Measurements from ENCODE around the gene SDHA.
A peak's percentile ranks its signal among the peaks of the same experiment; 100 is the strongest.

The SDHA gene

DNA sequence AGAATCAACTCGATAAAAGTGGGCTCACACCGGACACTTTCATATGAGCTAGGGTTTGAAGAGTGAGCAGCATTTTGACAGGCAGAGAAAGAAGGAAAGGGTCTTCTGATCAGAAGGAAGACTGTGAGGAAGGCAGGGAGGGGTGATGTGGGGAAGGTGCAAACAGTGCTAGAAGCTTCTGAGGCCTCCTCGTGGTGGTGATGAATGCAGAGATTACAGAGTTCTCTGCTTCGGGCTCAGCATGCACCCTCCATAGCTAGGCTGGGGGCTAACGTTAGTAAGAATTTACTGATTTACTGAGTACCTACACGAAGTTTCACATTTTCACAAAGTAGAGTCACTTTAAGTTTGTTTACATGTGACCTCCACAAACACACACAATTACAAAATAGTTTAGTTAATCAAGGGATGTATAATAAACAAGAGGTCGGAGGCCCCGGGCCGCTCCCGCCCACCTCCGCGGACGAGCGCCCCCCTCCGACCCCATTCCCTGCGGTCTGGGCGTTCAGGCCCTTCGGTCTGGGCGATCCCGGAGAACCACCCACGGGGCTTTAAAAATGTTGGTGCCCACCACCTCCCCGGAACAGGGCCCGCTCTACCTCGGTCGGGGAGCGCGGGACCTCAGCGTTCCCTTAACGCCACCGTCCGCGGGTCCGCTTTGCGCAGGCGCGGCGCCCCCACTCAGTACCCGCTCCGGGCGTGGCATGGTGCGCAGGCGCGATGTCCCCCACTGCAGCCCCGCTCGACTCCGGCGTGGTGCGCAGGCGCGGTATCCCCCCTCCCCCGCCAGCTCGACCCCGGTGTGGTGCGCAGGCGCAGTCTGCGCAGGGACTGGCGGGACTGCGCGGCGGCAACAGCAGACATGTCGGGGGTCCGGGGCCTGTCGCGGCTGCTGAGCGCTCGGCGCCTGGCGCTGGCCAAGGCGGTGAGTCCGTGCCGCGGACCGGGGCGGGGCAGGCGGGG lies at the start of gene SDHA, which contains the start of gene CCDC127:
SDHA (plus strand) TSS at position 827 of the 963 bp plus-strand sequence; CDS start at position 863, 36 bp downstream.
CCDC127 (minus strand) TSS at position 660 of the 963 bp plus-strand sequence. CDS start 1,304 bp downstream, outside the sequence.
- DNase-seq: peak; percentile 97

DNA sequence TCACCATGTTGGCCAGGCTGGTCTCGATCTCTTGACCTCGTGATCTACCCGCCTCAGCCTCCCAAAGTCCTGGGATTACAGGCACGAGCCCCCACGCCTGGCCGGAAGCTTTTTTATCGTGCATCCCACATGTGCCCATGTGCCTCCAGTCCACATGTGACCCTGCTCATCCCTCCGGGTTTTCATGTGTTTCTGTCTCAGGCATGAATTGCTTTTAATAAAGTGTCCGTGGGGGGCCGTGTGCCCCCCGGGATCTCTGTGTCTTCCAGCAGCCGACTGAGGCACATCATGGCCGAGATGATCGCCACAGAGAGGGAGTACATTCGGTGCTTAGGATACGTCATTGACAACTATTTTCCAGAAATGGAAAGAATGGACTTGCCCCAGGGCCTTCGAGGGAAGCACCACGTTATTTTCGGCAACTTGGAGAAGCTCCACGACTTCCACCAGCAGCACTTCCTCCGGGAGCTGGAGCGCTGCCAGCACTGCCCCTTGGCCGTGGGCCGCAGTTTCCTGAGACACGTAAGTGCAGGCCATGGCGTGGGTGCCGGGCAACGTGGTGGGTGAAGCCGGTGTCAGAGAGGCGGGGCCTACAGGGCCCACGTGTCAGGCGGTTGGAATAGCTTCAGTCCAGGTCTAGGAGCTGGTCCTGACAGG lies 48.9 kb upstream of the SDHA start:
- DNase-seq: no peak

DNA sequence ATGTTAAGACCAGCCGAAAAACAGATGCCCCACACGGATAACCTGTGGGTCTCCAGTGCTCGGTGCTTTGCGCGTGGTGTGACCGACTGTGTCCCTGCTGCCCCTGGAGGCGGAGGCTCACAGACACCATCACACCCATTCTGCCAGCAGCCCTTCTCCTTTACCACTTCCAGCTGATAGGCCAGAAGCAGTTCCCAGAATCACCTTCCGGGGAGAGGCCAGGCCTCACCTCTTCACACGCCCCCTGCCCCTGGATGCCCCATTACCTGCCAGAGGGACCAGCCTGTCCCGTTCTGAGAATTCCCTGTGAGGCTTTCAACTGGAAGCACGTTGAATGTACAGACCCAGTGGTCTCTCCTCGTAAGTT lies 48.4 kb upstream of the SDHA start:
- no peak for DNase-seq

DNA sequence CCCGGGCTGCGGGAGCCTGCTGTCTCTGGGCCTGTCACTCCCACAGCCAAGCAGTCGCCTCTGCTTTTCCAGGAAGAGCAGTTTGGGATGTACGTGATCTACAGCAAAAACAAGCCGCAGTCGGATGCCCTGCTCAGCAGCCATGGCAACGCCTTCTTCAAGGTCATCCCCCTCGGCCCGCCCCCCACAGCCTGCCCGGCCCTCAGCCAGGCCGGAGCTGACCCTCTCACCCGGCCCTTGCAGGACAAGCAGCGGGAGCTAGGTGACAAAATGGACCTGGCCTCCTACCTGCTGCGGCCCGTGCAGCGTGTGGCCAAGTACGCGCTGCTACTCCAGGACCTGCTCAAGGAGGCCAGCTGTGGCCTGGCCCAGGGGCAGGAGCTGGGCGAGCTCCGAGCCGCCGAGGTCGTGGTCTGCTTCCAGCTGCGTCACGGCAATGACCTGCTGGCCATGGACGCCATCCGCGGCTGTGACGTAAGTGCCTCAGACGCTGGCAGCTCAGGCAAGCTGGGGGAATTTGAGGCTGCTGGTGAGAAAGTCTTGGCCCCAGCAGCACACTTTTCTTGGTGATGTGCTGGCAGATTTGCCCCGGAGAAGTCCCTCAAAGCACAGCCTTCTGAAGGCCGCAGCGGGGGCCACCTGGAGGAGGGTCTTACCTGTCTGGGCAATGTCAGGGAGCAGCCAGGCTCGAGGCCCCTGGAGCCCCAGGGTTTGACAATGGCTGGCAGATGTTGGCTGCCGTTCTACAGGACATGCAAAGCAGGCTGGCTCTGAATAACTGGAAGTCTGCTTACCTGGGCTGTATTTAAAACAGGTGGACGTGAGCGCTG lies 46.9 kb upstream of the SDHA start:
- DNase-seq: no peak

DNA sequence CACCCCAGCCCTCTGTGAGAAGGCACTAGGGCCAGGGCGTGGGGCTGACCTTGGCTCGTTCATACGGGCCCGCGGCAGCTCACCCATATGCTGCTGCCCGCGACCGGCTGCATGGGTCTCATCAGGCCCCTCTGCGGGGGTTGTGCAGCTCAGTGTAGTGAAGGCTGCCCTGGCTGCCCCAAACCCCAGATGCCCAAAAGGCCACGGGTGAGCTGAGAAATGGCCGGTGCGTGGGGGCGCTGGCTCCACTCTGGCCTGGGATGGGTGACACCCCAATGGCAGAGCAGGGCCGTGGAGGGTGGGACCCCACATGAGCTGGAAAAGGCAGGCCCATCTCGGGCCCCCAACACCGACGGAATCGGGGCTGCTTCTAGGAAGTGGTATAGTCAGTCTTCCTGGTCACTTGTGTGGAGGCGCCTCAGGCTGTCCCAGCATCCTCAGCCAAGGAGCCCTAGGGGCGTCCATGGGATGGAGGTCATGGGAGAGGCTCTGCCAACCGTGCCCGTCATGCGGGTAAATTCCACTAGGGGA lies 46.3 kb upstream of the SDHA start:
- DNase-seq: no peak

DNA sequence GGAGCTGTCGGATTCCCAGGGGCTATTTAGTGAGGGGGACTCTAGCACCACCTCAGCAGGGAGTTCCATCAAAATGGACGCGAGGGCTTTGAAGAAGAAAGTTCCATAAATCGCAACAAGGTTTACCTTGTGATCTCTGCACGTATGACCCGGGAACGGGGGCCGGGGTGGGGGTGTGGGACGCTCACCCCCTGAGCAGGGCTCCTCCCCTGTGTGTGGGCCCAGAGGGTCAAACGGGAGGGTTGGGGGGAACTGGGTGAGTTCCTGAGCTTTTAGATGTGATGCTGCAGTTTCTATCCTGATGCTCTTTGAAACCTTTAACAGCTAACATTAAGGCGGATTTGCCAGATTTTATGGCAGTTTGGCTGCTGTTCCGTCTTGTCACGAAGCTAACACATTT lies 45.7 kb upstream of the SDHA start:
- DNase-seq: no peak

DNA sequence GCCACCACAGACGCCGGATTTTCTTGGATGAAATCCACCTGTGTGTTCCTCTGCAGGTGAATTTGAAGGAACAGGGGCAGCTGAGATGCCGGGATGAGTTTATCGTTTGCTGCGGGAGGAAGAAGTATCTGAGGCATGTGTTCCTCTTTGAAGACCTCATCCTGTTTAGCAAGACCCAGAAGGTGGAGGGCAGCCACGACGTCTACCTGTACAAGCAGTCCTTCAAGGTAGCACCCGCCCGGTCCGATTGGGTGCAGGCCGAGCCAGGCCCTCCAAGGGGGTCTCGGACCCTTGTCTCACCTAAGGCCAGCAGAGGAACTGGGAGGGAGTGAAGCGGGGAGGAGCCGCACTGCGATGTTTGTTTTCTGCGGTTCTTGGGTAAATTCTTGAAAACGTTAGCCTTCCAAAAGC lies 45.3 kb upstream of the SDHA start:
- no peak for DNase-seq

DNA sequence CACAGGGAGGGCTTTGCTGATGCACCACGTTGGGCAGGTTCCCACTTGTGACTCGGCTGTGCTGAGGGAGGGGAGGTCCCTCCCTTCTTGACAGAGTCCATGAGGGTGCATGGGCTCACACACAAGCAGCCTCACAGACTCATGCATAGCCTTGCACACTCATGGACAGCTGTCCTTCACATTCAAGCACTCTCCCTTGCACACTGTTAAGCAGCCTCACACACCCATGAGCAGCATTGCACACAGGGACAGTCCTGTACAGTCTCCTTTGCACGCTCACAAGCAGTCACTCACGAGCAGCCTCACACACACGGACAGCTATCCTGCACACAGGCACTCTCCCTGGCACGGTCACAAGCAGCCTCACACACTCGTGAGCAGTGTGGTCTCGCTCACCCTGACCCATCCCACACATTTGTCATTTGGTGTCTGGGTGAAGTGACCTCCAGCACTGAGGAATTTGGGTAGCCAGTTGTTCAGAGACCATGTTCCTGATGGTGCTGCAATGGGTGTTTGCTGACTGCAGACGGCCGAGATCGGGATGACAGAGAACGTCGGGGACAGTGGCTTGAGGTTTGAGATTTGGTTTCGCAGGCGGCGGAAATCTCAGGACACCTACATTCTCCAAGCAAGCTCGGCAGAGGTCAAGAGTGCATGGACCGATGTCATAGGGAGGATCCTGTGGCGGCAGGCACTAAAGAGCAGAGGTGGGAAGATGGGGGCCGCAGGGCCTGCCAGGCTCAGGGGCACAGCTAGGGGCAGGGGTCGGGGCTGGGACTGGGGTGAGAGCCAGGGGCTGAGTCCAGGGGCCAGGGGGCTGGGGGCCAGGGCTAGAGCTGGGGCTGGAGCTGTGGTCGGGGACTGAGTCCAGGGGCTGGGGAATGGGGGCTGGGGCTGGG lies 44.5 kb upstream of the SDHA start:
- DNase-seq: no peak

DNA sequence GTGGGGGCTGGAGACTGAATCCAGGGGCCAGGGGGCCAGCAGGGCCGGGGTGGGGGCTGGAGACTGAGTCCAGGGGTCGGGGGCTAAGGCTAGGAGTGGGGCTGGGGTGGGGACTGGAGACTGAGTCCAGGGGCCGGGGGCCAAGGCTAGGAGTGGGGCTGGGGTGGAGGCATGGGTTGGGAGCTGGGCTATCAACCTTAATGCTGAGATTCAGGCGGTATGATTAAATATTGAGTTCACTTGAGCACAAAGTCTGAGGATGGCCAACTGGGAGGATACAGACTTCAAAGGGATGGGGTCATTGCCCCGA lies 43.9 kb upstream of the SDHA start:
- no peak for DNase-seq

DNA sequence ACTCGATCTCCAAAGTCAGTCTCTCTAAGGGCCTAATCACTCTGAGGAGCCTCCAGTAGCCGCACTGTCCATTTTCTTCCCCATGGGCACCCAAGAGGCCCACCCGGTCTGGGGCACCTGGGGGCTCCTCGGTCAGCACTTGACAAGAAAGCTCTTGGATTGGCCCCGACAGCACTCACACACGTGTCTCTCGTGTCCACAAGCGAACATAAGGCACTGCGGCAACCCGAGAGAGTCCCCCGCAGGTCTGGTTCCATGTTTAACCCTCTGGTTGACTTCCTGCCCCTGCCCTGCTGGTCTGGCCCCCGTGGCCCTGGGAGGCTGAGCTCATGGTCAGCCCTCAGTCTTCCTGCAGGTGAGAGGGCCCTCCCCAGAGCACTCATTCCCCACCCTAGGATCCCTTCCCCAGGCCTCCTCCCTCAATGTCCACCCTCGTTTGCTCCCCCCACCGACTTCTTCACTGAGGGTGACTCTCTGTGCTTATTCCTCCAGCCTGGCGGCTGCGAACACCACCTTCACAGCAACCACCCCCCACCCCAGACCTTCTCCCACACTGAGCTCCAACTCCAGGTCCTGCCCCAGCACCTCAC lies 43.1 kb upstream of the SDHA start:
- no peak for DNase-seq

DNA sequence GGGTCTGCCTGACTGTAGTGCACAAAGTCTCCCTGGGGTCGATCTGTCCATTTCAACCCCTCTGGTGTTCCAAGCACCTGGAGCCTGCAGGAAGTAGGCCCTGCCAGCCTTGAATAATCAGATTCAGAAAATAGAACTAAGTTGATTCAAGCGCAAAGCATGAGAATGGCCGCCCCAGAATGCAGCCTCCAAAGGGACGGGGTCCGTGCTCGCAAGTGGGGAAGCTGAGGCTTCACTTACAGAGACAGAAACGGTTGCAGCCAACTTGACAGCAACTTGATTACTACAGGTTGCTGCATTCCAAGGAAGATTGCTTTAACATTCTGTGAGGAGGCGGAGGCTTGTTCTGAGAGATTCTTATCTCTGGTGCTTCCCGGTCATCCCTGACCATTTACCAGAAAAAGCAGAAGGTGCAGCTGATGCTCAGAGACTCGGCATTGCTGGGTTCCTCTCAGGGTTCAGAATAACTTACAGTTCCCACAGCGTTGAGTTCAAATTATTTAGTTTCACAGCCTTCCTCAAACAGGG lies 41.8 kb upstream of the SDHA start:
- no peak for DNase-seq

DNA sequence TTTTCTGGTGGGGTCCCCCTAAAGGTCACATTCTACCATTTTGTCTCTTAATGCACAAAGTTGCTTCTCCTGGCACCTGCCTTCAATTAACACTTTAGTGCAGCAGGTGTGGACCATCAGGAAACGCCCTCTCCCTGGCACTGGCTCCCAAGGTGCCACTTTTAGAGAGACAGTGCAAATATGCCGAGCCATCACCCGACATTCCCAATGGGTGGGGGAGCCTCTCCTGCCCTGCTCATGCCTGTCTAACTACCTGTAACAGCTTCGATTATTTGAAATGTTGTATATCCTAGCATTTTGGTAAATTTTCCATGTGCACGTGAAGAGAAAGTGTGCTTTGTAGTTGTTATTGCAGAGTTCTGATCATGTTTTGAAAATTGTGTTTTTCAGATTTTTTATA lies 40.0 kb upstream of the SDHA start:
- DNase-seq: no peak

DNA sequence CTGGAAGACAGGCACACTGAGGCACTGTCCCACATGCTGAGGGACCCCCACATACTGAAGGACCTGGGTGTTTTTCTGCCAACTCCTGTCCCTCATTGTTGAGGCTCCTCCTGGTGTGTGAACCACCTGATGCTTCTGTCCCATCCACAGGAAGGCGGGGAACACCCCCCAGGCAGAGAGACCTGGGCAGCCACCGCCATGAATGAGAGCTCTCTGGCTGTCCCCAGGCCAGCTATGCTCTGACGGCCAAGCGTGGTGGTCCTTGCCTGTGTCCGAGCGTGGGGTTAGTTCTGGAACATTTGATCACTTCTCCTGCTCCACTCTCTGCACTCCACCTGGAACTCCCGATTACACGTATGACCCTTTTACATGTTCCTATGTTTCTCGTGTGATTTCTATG lies 38.7 kb upstream of the SDHA start:
- no peak for DNase-seq

DNA sequence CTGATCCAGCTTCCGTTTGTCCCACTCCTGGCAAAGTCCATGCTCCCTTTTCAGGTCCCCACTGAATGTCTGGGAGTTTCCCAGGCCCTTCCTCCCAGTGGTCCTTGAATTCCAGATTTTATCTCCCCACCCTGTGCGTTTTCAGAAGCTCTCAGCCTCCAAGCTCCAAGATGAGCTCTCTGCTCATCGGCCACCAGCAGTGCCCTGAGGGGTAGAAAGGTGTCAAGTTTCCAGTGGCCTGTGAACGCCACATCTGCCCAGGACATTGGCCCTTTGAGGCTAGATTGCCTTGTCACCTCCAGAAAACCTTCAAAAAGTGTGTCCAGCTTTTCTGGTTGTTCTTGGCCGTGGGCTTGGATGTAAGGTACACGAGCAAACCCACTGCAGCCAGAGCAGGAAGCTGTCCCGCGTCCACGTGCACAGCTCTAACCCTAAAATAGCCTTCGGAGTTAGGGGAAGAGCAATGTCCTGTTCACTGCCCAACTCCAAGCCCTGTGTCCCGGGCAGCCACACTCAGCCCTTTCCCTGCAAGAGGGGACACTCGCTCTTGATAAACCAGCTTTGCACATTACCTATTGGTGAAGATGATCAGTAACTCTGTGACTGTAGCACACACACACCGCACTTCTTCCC lies 37.7 kb upstream of the SDHA start:
- DNase-seq: no peak

DNA sequence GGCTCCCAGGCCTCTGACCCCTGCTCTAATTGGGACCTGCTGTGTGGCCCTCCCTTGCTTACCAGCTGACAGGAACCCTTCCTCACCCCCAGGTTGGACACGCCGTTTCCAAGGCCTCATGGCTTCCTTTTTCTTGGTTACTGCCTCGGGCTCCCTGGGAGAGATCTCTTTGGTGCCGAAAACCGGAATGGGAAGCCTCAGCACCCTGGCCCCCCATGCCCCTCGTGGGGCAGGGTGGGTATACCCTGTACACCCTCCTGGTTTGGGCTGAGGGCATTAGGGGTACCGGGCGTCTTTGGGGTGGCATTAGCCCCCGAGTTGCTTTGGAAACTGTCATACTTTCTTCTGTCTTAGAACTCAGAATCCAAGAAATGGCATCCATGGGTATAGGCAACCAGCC lies 37.0 kb upstream of the SDHA start:
- DNase-seq: no peak

DNA sequence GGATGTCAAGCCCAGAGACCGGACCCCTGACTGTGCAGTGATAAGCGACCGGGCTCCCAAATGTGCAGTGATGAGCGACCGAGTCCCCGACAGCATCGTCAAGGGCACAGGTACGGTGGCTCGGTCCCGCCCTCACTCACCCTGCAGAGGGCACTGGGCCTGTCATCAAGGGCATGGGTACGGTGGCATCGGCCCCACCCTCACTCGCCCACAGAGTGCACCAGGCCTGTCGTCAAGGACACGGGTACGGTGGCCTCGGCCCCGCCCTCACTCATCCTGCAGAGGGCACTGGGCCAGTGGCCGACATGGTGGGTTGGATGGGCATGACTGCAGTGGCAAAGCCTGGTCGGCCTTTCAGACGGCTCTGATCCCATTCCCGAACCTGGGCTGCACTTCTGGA lies 36.6 kb upstream of the SDHA start:
- no peak for DNase-seq

DNA sequence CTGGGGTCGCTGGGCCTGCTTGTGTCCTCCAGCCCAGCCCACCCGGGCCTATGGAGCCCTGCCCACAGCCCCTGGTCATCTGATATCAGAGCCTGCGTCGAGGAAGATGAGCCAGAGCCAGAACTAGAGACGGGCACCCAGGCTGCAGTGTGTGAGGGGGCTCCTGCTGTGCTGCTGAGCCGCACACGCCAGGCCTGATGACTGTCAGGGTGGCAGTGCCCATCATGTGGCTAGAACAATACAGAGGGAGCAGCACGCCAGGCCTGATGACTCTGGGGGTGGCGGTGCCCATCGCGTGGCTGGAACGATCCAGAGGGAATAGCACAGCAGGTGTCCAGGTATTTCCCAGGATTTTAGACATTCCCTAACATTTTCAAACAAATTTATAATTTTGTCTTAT lies 36.0 kb upstream of the SDHA start:
- DNase-seq: no peak

DNA sequence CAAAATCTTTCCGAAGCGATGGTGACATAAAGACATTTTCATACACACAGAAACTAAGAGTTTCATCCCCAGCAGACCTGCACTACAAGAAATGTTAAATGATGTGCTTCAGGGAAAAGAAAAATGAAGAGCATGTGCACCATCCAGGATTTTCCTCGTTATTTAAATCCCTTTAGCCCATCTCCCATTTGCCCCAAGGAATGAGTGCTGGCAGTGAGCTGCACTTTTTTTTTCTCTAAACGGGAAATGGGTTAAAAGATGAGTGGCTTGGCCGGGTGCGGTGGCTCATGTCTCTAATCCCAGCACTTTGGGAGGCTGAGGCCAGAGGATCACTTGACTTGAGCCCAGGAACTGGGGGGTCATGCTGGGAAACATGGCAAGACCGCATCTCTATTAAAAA lies 33.6 kb upstream of the SDHA start:
- DNase-seq: no peak

DNA sequence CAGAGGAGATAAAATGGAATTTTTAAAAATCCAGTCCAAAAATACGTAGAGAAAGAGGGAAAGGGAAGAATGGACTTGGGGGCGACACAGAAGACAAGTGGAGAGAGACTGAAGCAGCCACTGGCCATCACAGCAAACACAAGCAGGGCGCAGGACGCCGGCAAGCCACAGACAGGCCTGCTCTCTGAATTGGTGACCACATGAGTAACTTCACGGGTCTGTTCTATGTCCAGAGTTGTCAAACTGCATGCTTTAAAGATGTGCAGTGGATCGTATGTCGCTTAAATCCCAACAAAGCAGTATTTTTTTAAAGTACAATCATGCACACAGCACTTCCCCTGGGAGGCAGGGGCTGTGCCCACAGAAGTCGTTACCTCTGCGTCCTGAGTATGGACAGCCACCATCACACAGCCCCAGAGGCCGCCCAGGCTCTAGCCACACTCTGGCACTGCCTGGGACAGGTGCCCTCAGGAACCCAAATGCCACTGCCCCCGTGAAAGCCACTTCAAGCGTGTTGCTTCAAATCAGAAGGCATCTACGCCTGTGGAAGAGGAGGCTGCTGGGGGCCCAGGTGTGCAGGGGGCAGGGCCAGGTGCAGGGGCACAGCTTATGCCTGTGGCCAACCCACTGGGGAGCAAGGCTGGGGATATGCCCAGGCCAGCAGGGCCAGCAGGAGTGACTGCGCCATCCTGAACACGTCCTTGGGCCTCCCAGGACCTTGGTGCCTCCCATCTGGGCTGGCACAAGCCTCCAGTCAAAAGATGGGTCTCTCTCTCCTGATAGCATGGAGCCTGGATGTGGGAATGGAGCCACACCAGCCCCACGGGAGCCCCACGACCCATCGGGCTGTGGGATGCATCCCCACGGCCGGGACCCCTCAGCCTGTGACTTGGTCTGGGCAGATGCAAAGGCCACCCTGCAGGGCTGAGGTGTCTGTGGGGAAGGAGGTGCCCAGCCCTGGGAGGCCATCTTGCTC lies 32.7 kb upstream of the SDHA start:
- no peak for DNase-seq
